CD4-positive, alpha-beta memory T cell (primary cell): ENCODE measurements around the gene PERCC1. TPM values are rescaled to one million over a fixed set of nuclear protein-coding genes. Genes with fewer than 3 reads are reported as not detected.
A peak's percentile ranks its signal among the peaks of the same experiment; 100 is the strongest.

Source experiments
- CTCF ChIA-PET: fragments of 350-600 bp; sonication (Branson Sonifier 250); formaldehyde crosslinking; loops from one replicate; lab custom pipeline; 2021; ENCODE audit warnings: inconsistent platforms; ENCODE audit not compliant: partially characterized antibody; lab: Charles Lee
- POLR2A ChIA-PET: fragments of 350-600 bp; sonication (Branson Sonifier 250); formaldehyde crosslinking; loops from one replicate; lab custom pipeline; 2021; ENCODE audit not compliant: partially characterized antibody; lab: Charles Lee
- DNase-seq, 5 donors: peaks; one replicate each; pipeline versions ENCODE4 v3.0.0 to v3.0.0-alpha.2; 2020 to 2022; ENCODE audit warnings: mixed read lengths in 1 of 5
- H3K27ac ChIP-seq: one replicate; pipeline ENCODE4 v1.7.0; 2013; ENCODE audit warnings: low read depth, low read length
- H3K27me3 ChIP-seq: 2 replicates; pipeline ENCODE4 v1.7.0; 2013; ENCODE audit warnings: mild to moderate bottlenecking, low read length, moderate library complexity; ENCODE audit not compliant: insufficient read depth
- H3K36me3 ChIP-seq: 2 replicates; pipeline ENCODE4 v1.7.0; 2013; ENCODE audit warnings: mild to moderate bottlenecking, low read length, moderate library complexity; ENCODE audit not compliant: insufficient read depth
- H3K4me1 ChIP-seq: 2 replicates; pipeline ENCODE4 v1.7.0; 2013; ENCODE audit warnings: mild to moderate bottlenecking, low read length, moderate library complexity; ENCODE audit not compliant: insufficient read depth
- H3K4me3 ChIP-seq, 2 donors: one replicate each; pipeline ENCODE4 v1.7.0; 2013; ENCODE audit warnings: low read length in 2 of 2, mild to moderate bottlenecking in 1 of 2
- H3K9me3 ChIP-seq, 2 donors: one replicate each; pipeline ENCODE4 v1.7.0; 2013; ENCODE audit warnings: low read length in 2 of 2, control low read depth in 1 of 2; ENCODE audit not compliant: control insufficient read depth in 1 of 2
- H3K27ac Mint-ChIP-seq, 7 donors: one replicate each; pipeline ENCODE4 v1.8.0; 2020 to 2021; ENCODE audit warnings: mixed read lengths in 7 of 7, mild to moderate bottlenecking in 6 of 7, inconsistent platforms in 3 of 7, moderate library complexity in 3 of 7
- H3K27me3 Mint-ChIP-seq, 2 donors: one replicate each; pipeline ENCODE4 v1.8.0; 2020 to 2021; ENCODE audit warnings: mixed read lengths in 2 of 2
- H3K36me3 Mint-ChIP-seq, 2 donors: one replicate each; pipeline ENCODE4 v1.8.0; 2020 to 2021; ENCODE audit warnings: mixed read lengths in 2 of 2, inconsistent platforms in 1 of 2, mild to moderate bottlenecking in 1 of 2
- H3K4me1 Mint-ChIP-seq, 4 donors: one replicate each; pipeline ENCODE4 v1.8.0; 2020 to 2021; ENCODE audit warnings: mixed read lengths in 4 of 4, mild to moderate bottlenecking in 1 of 4
- H3K4me3 Mint-ChIP-seq, 8 donors: one replicate each; pipeline ENCODE4 v1.8.0; 2020 to 2021; ENCODE audit warnings: mixed read lengths in 8 of 8, mild to moderate bottlenecking in 7 of 8, moderate library complexity in 6 of 8, inconsistent platforms in 3 of 8
- H3K9me3 Mint-ChIP-seq, 8 donors: one replicate each; pipeline ENCODE4 v1.8.0; 2020 to 2021; ENCODE audit warnings: mixed read lengths in 8 of 8, mild to moderate bottlenecking in 5 of 8, inconsistent platforms in 3 of 8, moderate library complexity in 1 of 8
- intact Hi-C: fragments of 100-400 bp; cut with micrococcal nuclease; formaldehyde crosslinking; loops from one replicate; pipeline ENCODE4 v1.15.1; 2023
- polyA plus RNA-seq, 2 donors: library from polyadenylated mRNA; unstranded; fragments of 300-500 nt; fragmentation: Illumina TruSeq; gene quantifications; one replicate each; pipeline ENCODE4 v1.2.3, GENCODE V29; 2021
- total RNA-seq, 2 experiments: library from RNA; stranded (reverse); gene quantifications; one replicate each; pipeline ENCODE4 v1.2.3, GENCODE V29; 2021

Gene PERCC1
- total RNA-seq, result under 1 TPM; 0.49 to 0.50 TPM
- not detected for polyA plus RNA-seq

- no peak for DNase-seq
- Mint-ChIP-seq H3K27me3 (no peaks in the 10 kb centered on the region), H3K36me3 (no peaks in the 10 kb centered on the region), H3K9me3 (no peaks in the 10 kb centered on the region), H3K4me1 (no peaks in the 10 kb centered on the region), H3K27ac (peak within 1 kb of the TSS in 1 of 7 donors; percentile 68), H3K4me3 (peak within 1 kb of the TSS in 1 of 8 donors; percentile 20)
- H3K27ac ChIP-seq, result no peak within 1 kb of the TSS
- ChIA-PET POLR2A (interaction anchor here (0.5 kb wide), 1 partner anchor 59 kb away, joined by 3 read pairs; no protein-coding TSS in a partner anchor), CTCF (no interaction called here)
- intact Hi-C loops, result no loop called here
- H3K9me3 ChIP-seq, result no peaks in the 10 kb centered on the region
- no peaks in the 10 kb centered on the region for H3K4me1 ChIP-seq
- no peaks in the 10 kb centered on the region for H3K36me3 ChIP-seq
- no peaks in the 10 kb centered on the region for H3K27me3 ChIP-seq
- no peak within 1 kb of the TSS for H3K4me3 ChIP-seq
Observed at GRCh38 chr16:1430759-1431496, at the start of gene PERCC1. PERCC1 (plus strand) TSS chr16:1431078; CDS start chr16:1432594, 1,516 bp downstream.

- H3K4me3 ChIP-seq, result no peak overlapping the region
- peaks cover 8 to 20% (median 11%) of the 10 kb centered on the region in 4 donors for H3K4me1 Mint-ChIP-seq
- H3K27ac Mint-ChIP-seq, result no peak overlapping the region
- H3K9me3 Mint-ChIP-seq, result no peaks in the 10 kb centered on the region
- H3K27ac ChIP-seq, result no peak overlapping the region
- DNase-seq, result no peak
- H3K27me3 Mint-ChIP-seq, result no peaks in the 10 kb centered on the region
- ChIA-PET CTCF (interaction anchor here (1.4 kb wide), 1 partner anchor 16 kb away, joined by 3 read pairs; no protein-coding TSS in a partner anchor), POLR2A (no interaction called here)
- H3K36me3 Mint-ChIP-seq, result peaks cover 6 to 29% of the 10 kb centered on the region in 2 donors
- peaks cover 17% of the 10 kb centered on the region for H3K4me1 ChIP-seq
- no peaks in the 10 kb centered on the region for H3K27me3 ChIP-seq
- peaks cover 7% of the 10 kb centered on the region for H3K36me3 ChIP-seq
- no peak overlapping the region for H3K4me3 Mint-ChIP-seq
- intact Hi-C loops, result no loop called here
- no peaks in the 10 kb centered on the region for H3K9me3 ChIP-seq
Observed at GRCh38 chr16:1381612-1382406, 49.1 kb upstream of the PERCC1 start.

GRCh38 chr16:1383556-1383955, 47.3 kb upstream of the PERCC1 start:
- H3K27ac Mint-ChIP-seq, result no peak overlapping the region
- peaks cover 7 to 12% (median 10%) of the 10 kb centered on the region in 4 donors for H3K4me1 Mint-ChIP-seq
- no peaks in the 10 kb centered on the region for H3K27me3 ChIP-seq
- no peaks in the 10 kb centered on the region for H3K27me3 Mint-ChIP-seq
- POLR2A ChIA-PET, result interaction anchor here (0.8 kb wide), 1 partner anchor 23 kb away, joined by 4 read pairs; no protein-coding TSS in a partner anchor
- no peak overlapping the region for H3K27ac ChIP-seq
- intact Hi-C loops, result no loop called here
- no peak overlapping the region for H3K4me3 Mint-ChIP-seq
- peaks cover 7% of the 10 kb centered on the region for H3K36me3 ChIP-seq
- H3K9me3 ChIP-seq, result no peaks in the 10 kb centered on the region
- H3K36me3 Mint-ChIP-seq, result peaks cover 6 to 27% of the 10 kb centered on the region in 2 donors
- no peak for DNase-seq
- H3K4me3 ChIP-seq, result no peak overlapping the region
- CTCF ChIA-PET, result no interaction called here
- peaks cover 14% of the 10 kb centered on the region for H3K4me1 ChIP-seq
- H3K9me3 Mint-ChIP-seq, result no peaks in the 10 kb centered on the region

GRCh38 chr16:1385232-1385631, 45.6 kb upstream of the PERCC1 start:
- Histone ChIP-seq H3K4me1 (peaks cover 2% of the 10 kb centered on the region), H3K27ac (no peak overlapping the region), H3K36me3 (peaks cover 17% of the 10 kb centered on the region), H3K27me3 (no peaks in the 10 kb centered on the region), H3K4me3 (no peak overlapping the region), H3K9me3 (no peaks in the 10 kb centered on the region)
- Mint-ChIP-seq H3K27me3 (no peaks in the 10 kb centered on the region), H3K4me3 (no peak overlapping the region), H3K9me3 (no peaks in the 10 kb centered on the region), H3K27ac (no peak overlapping the region), H3K4me1 (peaks cover 0 to 2% (median 1%) of the 10 kb centered on the region in 4 donors), H3K36me3 (peaks cover 8 to 24% of the 10 kb centered on the region in 2 donors)
- POLR2A ChIA-PET, result no interaction called here
- no peak for DNase-seq
- CTCF ChIA-PET, result no interaction called here
- intact Hi-C loops, result no loop called here

GRCh38 chr16:1387331-1387730, 43.5 kb upstream of the PERCC1 start:
- POLR2A ChIA-PET, result no interaction called here
- Mint-ChIP-seq H3K27ac (no peak overlapping the region), H3K36me3 (peaks cover 14 to 23% of the 10 kb centered on the region in 2 donors)

GRCh38 chr16:1389762-1390161, 41.1 kb upstream of the PERCC1 start:
- Histone ChIP-seq H3K27me3 (no peaks in the 10 kb centered on the region), H3K9me3 (no peaks in the 10 kb centered on the region), H3K36me3 (peaks cover 26% of the 10 kb centered on the region), H3K4me1 (no peaks in the 10 kb centered on the region), H3K27ac (no peak overlapping the region), H3K4me3 (no peak overlapping the region)
- no peaks in the 10 kb centered on the region for H3K27me3 Mint-ChIP-seq
- H3K4me3 Mint-ChIP-seq, result no peak overlapping the region
- H3K27ac Mint-ChIP-seq, result no peak overlapping the region
- ChIA-PET POLR2A (interaction anchor here (1.2 to 1.6 kb wide), 2 partner anchors 11 to 31 kb away, joined by 3 read pairs; partner anchors contain the start of gene UQCC4), CTCF (no interaction called here)
- H3K36me3 Mint-ChIP-seq, result peaks cover 20 to 35% of the 10 kb centered on the region in 2 donors
- H3K9me3 Mint-ChIP-seq, result peaks cover 0 to 2% (median 0%) of the 10 kb centered on the region in 8 donors
- intact Hi-C loops, result no loop called here
- DNase-seq, result no peak
- H3K4me1 Mint-ChIP-seq, result peaks cover 0 to 1% (median 0%) of the 10 kb centered on the region in 4 donors

More at GRCh38 chr16:1387331-1387730, 43.5 kb upstream of the PERCC1 start:
- H3K4me1 Mint-ChIP-seq, result peaks cover 0 to 1% (median 0%) of the 10 kb centered on the region in 4 donors
- no peak overlapping the region for H3K4me3 Mint-ChIP-seq
- H3K36me3 ChIP-seq, result peaks cover 16% of the 10 kb centered on the region
- H3K27ac ChIP-seq, result no peak overlapping the region
- H3K9me3 ChIP-seq, result no peaks in the 10 kb centered on the region
- DNase-seq, result no peak
- no peak overlapping the region for H3K4me3 ChIP-seq
- peaks cover 0 to 1% (median 0%) of the 10 kb centered on the region in 8 donors for H3K9me3 Mint-ChIP-seq
- H3K4me1 ChIP-seq, result no peaks in the 10 kb centered on the region
- no peaks in the 10 kb centered on the region for H3K27me3 Mint-ChIP-seq
- no peaks in the 10 kb centered on the region for H3K27me3 ChIP-seq
- intact Hi-C loops, result no loop called here
- CTCF ChIA-PET, result interaction anchor here (0.7 kb wide), 1 partner anchor 1583 kb away, joined by 3 read pairs; no protein-coding TSS in a partner anchor
